Uterus (tissue), 2 donors: ENCODE data around the gene FRMPD4.

Experiments used
- POLR2A ChIP-seq, 2 donors: fragments of 450-650 bp; IDR thresholded peaks; one replicate each; pipeline ENCODE4 v1.6.1; 2016; ENCODE audit warnings: antibody characterized with exemption in 2 of 2, mild to moderate bottlenecking in 1 of 2, moderate library complexity in 1 of 2
- TF ChIP-seq, protein P1 (sequence below), 4 experiments: fragments of 200-600 bp in 2 of 4; fragments of 450-650 bp in 2 of 4; sonication (generic) in 2 of 4; IDR thresholded peaks; one replicate each; pipeline ENCODE4 v1.5.1; 2016 to 2019; ENCODE audit warnings: antibody characterized with exemption in 4 of 4, mild to moderate bottlenecking in 2 of 4, moderate library complexity in 1 of 4

DNA sequence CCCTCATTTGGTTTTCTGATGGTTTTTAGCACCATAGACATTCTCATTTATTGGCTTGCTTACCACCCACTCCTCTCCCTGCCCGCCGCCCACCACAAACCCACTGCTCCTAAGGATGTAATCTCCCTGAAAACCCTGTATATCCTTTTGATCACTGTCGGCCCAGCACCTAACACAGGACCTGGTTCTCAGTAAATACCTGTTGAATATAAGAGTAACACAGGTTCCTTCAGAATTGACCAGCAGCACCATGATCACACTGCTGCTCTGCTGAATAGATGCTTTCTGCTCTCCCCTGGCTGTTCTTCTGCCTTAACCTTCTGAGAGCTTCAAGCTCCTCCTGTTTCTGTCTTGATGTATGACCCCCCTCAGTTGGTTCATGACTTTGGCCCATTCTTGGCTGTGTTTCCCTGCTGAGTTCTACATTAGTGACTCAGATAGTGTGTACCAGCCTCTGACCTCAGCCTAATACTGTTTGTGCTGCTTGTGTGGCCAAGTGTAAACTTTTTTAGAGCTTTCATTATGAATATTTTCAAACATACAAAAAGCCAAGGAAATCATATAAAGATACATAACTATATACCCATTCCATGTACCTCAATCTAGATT lies 265.3 kb downstream of the FRMPD4 start:
- TF ChIP-seq, protein P1, sequence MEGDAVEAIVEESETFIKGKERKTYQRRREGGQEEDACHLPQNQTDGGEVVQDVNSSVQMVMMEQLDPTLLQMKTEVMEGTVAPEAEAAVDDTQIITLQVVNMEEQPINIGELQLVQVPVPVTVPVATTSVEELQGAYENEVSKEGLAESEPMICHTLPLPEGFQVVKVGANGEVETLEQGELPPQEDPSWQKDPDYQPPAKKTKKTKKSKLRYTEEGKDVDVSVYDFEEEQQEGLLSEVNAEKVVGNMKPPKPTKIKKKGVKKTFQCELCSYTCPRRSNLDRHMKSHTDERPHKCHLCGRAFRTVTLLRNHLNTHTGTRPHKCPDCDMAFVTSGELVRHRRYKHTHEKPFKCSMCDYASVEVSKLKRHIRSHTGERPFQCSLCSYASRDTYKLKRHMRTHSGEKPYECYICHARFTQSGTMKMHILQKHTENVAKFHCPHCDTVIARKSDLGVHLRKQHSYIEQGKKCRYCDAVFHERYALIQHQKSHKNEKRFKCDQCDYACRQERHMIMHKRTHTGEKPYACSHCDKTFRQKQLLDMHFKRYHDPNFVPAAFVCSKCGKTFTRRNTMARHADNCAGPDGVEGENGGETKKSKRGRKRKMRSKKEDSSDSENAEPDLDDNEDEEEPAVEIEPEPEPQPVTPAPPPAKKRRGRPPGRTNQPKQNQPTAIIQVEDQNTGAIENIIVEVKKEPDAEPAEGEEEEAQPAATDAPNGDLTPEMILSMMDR (IDR thresholded peaks at IDR 0.05) = no peak
- TF ChIP-seq POLR2A (IDR thresholded peaks at IDR 0.05) = no peak
